GM06990 (cell line): Measurements from ENCODE around the gene PECR.

Source experiments
- DNase-seq: peaks from one replicate; pipeline ENCODE4 v3.0.0-alpha.2; 2011; ENCODE audit not compliant: insufficient read length; ENCODE audit errors: extremely low read depth
- H3K27me3 ChIP-seq: replicated peaks from 2 replicates; pipeline ENCODE4 v1.6.0; 2011; ENCODE audit warnings: low read length; ENCODE audit not compliant: control insufficient read depth, insufficient read depth
- H3K36me3 ChIP-seq: 2 replicates; pipeline ENCODE4 v1.5.1; 2011; ENCODE audit warnings: low read length; ENCODE audit not compliant: control insufficient read depth, insufficient read depth
- H3K4me3 ChIP-seq: replicated peaks from 2 replicates; pipeline ENCODE4 v1.5.1; 2011; ENCODE audit warnings: low read depth, mild to moderate bottlenecking, control low read depth, low read length
- CTCF ChIP-seq: IDR thresholded peaks from 2 replicates; pipeline ENCODE4 v1.5.1; 2011; ENCODE audit warnings: low read length, control low read depth, mild to moderate bottlenecking, inconsistent platforms; ENCODE audit not compliant: insufficient read depth, poor library complexity, severe bottlenecking

Gene PECR

GRCh38 chr2:216069028-216069427 lies 12.6 kb downstream of the PECR start:
- no peaks in the 10 kb centered on the region; the same call in none of the 2 replicates for H3K36me3 ChIP-seq
- H3K27me3 ChIP-seq = no peaks in the 10 kb centered on the region
- DNase-seq = no peak
- TF ChIP-seq CTCF = no peak
- H3K4me3 ChIP-seq = no peak overlapping the region

- Histone ChIP-seq H3K36me3 (no peaks in the 10 kb centered on the region; the same call in none of the 2 replicates), H3K27me3 (no peaks in the 10 kb centered on the region), H3K4me3 (no peak overlapping the region)
- no peak for TF ChIP-seq CTCF
- no peak for DNase-seq
Observed at GRCh38 chr2:216066230-216066629, 15.4 kb downstream of the PECR start.

- Histone ChIP-seq H3K27me3 (no peaks in the 10 kb centered on the region), H3K36me3 (no peaks in the 10 kb centered on the region; the same call in none of the 2 replicates), H3K4me3 (no peak overlapping the region)
- no peak for DNase-seq
- no peak for TF ChIP-seq CTCF
Observed at GRCh38 chr2:216064665-216065064, 16.9 kb downstream of the PECR start.

GRCh38 chr2:216064014-216064630 lies 17.5 kb downstream of the PECR start:
- no peak overlapping the region for H3K4me3 ChIP-seq
- H3K27me3 ChIP-seq = no peaks in the 10 kb centered on the region
- DNase-seq = no peak
- TF ChIP-seq CTCF = peak; percentile 23
- no peaks in the 10 kb centered on the region; the same call in none of the 2 replicates for H3K36me3 ChIP-seq

GRCh38 chr2:216059233-216059834 lies 22.3 kb downstream of the PECR start:
- no peak for DNase-seq
- Histone ChIP-seq H3K36me3 (no peaks in the 10 kb centered on the region; the same call in none of the 2 replicates), H3K4me3 (no peak overlapping the region), H3K27me3 (no peaks in the 10 kb centered on the region)
- TF ChIP-seq CTCF = peak; percentile 30

- DNase-seq = peak; percentile 74
- Histone ChIP-seq H3K36me3 (no peaks in the 10 kb centered on the region), H3K4me3 (peak overlapping the region; percentile 42), H3K27me3 (no peaks in the 10 kb centered on the region)
- TF ChIP-seq CTCF = no peak
Observed at GRCh38 chr2:216057688-216058193, 23.9 kb downstream of the PECR start.
